A673 (cell line): Measurements from ENCODE around the gene DENND11. TPM values are rescaled to one million over a fixed set of nuclear protein-coding genes. Genes with fewer than 3 reads are reported as not detected.

Experiments
- BruUV-seq: library from RNA; stranded (reverse); fragments of 400-500 nt; replicated peaks from 2 replicates; lab custom pipeline; 2021; lab: Mats Ljungman, UMichigan
- CTCF ChIA-PET: fragments of 300-600 bp; sonication (Branson Sonifier 250); formaldehyde crosslinking; loops from one replicate; lab custom pipeline; 2022; ENCODE audit warnings: antibody characterized with exemption; lab: Charles Lee
- POLR2A ChIA-PET: fragments of 300-600 bp; sonication (Branson Sonifier 250); formaldehyde crosslinking; loops from one replicate; lab custom pipeline; 2022; ENCODE audit warnings: antibody characterized with exemption; ENCODE audit not compliant: low non-redundant PET; lab: Charles Lee
- DNase-seq: peaks from one replicate; pipeline ENCODE4 v3.0.0-alpha.2; 2015; ENCODE audit warnings: low spot score
- H3K27ac ChIP-seq: fragments of 200-600 bp; sonication (generic); 2 replicates; pipeline ENCODE4 v1.5.1; 2016; ENCODE audit warnings: mixed run types, low read depth, mild to moderate bottlenecking, mixed read lengths, antibody characterized with exemption, low read length; ENCODE audit not compliant: poor library complexity, severe bottlenecking
- H3K27me3 ChIP-seq: fragments of 200-600 bp; sonication (generic); replicated peaks from 2 replicates; pipeline ENCODE4 v1.6.1; 2017; ENCODE audit warnings: mixed run types, low read depth, mild to moderate bottlenecking, mixed read lengths, antibody characterized with exemption, low read length; ENCODE audit not compliant: insufficient read depth, poor library complexity
- H3K36me3 ChIP-seq: fragments of 200-600 bp; sonication (generic); 2 replicates; pipeline ENCODE4 v1.6.1; 2016; ENCODE audit warnings: mixed run types, mild to moderate bottlenecking, mixed read lengths, antibody characterized with exemption, low read length; ENCODE audit not compliant: insufficient read depth, poor library complexity, severe bottlenecking
- H3K4me1 ChIP-seq: fragments of 200-600 bp; sonication (generic); 2 replicates; pipeline ENCODE4 v1.6.1; 2017; ENCODE audit warnings: mixed run types, mild to moderate bottlenecking, mixed read lengths, antibody characterized with exemption, low read length; ENCODE audit not compliant: insufficient read depth, poor library complexity, severe bottlenecking
- H3K4me3 ChIP-seq: fragments of 200-600 bp; sonication (generic); 2 replicates; pipeline ENCODE4 v1.5.1; 2016; ENCODE audit warnings: low read depth, mixed run types, mild to moderate bottlenecking, mixed read lengths, low read length; ENCODE audit not compliant: poor library complexity, severe bottlenecking
- H3K9me3 ChIP-seq: fragments of 200-600 bp; sonication (generic); 2 replicates; pipeline ENCODE4 v1.6.1; 2016; ENCODE audit warnings: mixed run types, low read depth, mild to moderate bottlenecking, mixed read lengths, antibody characterized with exemption, low read length; ENCODE audit not compliant: poor library complexity, severe bottlenecking
- EZH2 ChIP-seq: fragments of 200-600 bp; sonication (generic); IDR thresholded peaks from 2 replicates; pipeline ENCODE4 v1.6.1; 2017; ENCODE audit warnings: borderline replicate concordance, low read depth, mild to moderate bottlenecking, mixed read lengths, antibody characterized with exemption, low read length; ENCODE audit not compliant: poor library complexity, severe bottlenecking
- intact Hi-C: fragments of 100-400 bp; cut with micrococcal nuclease; formaldehyde crosslinking; loops from one replicate; pipeline ENCODE4 v1.10.0; 2022; ENCODE audit not compliant: unreplicated experiment
- total RNA-seq: library from RNA; stranded (reverse); gene quantifications from 2 replicates; pipeline ENCODE4 v1.2.3, GENCODE V29; 2021
- TF ChIP-seq, protein P1 (sequence below): fragments of 300-800, 200-600 bp; sonication (generic); conservative IDR thresholded peaks from 2 replicates; pipeline ENCODE4 v1.5.1; 2017; ENCODE audit warnings: low read depth, mild to moderate bottlenecking, antibody characterized with exemption, low read length, moderate library complexity, mixed read lengths

Gene DENND11
- total RNA-seq, 1 experiment from 2014 or later: 11.9 TPM

DNA sequence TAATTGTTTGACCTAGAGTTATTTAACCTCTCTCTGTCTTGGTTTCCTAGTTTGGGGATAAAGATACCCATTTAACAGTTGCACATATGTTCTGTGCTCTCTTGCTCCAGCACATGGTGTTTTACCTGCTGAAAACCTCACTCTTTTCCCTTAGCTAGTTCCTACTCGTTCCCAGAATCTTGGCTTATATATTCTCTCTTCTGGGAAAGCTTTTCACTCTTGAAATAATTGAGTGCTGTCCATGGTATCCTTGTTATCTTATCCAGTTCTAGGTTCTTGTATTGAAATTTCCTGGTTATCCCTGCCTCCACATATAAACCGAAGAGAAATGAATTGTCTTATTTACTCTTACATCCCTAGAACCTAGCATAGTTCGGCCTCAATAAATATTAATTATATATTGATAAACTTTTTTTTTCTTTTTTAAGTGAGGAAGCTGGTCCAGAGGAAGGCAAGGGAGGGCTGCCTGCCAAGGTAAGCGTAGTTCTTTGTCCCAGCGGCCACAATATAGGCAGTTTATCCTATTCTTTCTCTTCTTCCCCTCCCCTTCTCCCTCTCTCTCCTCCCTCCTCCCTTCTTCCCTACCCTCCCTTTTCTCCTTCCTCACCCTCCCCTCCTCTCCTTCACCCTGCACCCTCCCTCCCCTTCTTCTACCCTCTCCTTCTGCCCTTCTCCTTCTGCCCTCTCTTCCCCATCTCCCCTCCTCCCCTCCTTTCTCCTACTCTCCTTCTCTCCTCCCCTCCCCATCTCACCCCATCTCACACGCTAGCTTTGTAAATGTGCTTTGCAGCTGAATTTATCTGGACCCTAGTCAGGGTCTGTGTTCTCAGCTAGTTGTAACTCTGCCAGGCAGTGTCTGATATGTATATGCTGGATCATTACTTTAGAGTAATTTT is 14.1 kb upstream of the DENND11 start:
- TF ChIP-seq EZH2: no peak
- TF ChIP-seq, protein P1, sequence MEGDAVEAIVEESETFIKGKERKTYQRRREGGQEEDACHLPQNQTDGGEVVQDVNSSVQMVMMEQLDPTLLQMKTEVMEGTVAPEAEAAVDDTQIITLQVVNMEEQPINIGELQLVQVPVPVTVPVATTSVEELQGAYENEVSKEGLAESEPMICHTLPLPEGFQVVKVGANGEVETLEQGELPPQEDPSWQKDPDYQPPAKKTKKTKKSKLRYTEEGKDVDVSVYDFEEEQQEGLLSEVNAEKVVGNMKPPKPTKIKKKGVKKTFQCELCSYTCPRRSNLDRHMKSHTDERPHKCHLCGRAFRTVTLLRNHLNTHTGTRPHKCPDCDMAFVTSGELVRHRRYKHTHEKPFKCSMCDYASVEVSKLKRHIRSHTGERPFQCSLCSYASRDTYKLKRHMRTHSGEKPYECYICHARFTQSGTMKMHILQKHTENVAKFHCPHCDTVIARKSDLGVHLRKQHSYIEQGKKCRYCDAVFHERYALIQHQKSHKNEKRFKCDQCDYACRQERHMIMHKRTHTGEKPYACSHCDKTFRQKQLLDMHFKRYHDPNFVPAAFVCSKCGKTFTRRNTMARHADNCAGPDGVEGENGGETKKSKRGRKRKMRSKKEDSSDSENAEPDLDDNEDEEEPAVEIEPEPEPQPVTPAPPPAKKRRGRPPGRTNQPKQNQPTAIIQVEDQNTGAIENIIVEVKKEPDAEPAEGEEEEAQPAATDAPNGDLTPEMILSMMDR: no peak
- no TSS peak for BruUV-seq
- ChIA-PET POLR2A (no interaction called here), CTCF (no interaction called here)
- Histone ChIP-seq H3K36me3 (no peaks in the 10 kb centered on the region), H3K4me3 (no peak overlapping the region), H3K9me3 (no peaks in the 10 kb centered on the region), H3K27me3 (peaks cover 20% of the 10 kb centered on the region), H3K4me1 (no peaks in the 10 kb centered on the region), H3K27ac (no peak overlapping the region)
- no peak for DNase-seq
- intact Hi-C loops: no loop called here

- Histone ChIP-seq H3K27me3 (peaks cover 20% of the 10 kb centered on the region), H3K4me1 (no peaks in the 10 kb centered on the region), H3K27ac (no peak overlapping the region), H3K36me3 (no peaks in the 10 kb centered on the region), H3K4me3 (no peak overlapping the region), H3K9me3 (no peaks in the 10 kb centered on the region)
- TF ChIP-seq EZH2: no peak
- TF ChIP-seq, protein P1: no peak
- BruUV-seq: no TSS peak
- intact Hi-C loops: no loop called here
- CTCF ChIA-PET: no interaction called here
- no peak for DNase-seq
- POLR2A ChIA-PET: no interaction called here
These were observed 13.1 kb upstream of the DENND11 start for GRCh38 chr7:141715018-141715417.

DNA sequence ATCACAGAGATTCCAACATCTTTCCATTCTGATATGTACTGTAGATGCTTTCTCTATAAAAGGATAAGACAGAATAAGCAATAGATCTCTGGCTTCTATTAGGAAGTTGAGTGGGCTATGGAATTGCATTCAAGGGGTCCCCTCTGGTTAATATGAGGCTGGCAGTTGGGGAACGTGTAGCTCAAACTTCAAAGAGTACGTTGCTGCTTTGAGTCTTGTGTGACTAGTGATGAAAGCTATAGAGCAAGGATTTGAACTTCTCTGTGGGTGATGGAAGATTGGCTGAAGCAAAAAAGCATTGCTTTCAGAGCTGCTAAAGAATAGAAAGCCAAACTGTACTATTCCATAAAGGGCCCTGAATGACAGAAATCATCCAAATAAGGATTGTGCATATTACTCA is 12.6 kb upstream of the DENND11 start:
- Histone ChIP-seq H3K9me3 (no peaks in the 10 kb centered on the region), H3K36me3 (no peaks in the 10 kb centered on the region), H3K27me3 (peaks cover 20% of the 10 kb centered on the region), H3K4me1 (no peaks in the 10 kb centered on the region), H3K27ac (no peak overlapping the region), H3K4me3 (no peak overlapping the region)
- TF ChIP-seq, protein P1: no peak
- no peak for TF ChIP-seq EZH2
- CTCF ChIA-PET: no interaction called here
- no peak for DNase-seq
- POLR2A ChIA-PET: no interaction called here
- intact Hi-C loops: no loop called here
- BruUV-seq: no TSS peak
